ENCODE data around the gene MSH5. TPM values are rescaled to one million over a fixed set of nuclear protein-coding genes. Genes with fewer than 3 reads are reported as not detected.
"Not testable (repeated sequence)": the region's sequence is repeated elsewhere in the genome, so short reads cannot be mapped to it uniquely, and the experiment has no call there.

The MSH5 gene
- total RNA-seq, 1 experiment from 2014 or later: 156 TPM

- Mint-ChIP-seq H3K9me3 (ENCODE audit: low read depth, unreplicated experiment) (no peaks in the 10 kb centered on the region), H3K4me3 (ENCODE audit: low read depth, unreplicated experiment) (no peak overlapping the region), H3K27me3 (ENCODE audit: unreplicated experiment) (peaks cover 12% of the 10 kb centered on the region), H3K27ac (ENCODE audit: unreplicated experiment) (no peak overlapping the region), H3K4me1 (ENCODE audit: low read depth, unreplicated experiment) (peaks cover 28% of the 10 kb centered on the region), H3K36me3 (ENCODE audit: insufficient read depth, unreplicated experiment) (peaks cover 7% of the 10 kb centered on the region)
- intact Hi-C loops (cut with micrococcal nuclease; ENCODE audit: unreplicated experiment): no loop called here
- no TSS peak for BruUV-seq (replicated peaks)
- TF ChIP-seq CTCF (IDR thresholded peaks at IDR 0.05; ENCODE audit: unreplicated experiment): no peak
- CTCF ChIA-PET: interaction anchor here (0.7 kb wide), 1 partner anchor 9 kb away, joined by 10 read pairs; no protein-coding TSS in a partner anchor
- DNase-seq: no peak
These were observed 31.6 kb upstream of the MSH5 start for GRCh38 chr6:31708224-31708623.

- H3K9me3 Mint-ChIP-seq (ENCODE audit: low read depth, unreplicated experiment); H3K36me3 Mint-ChIP-seq (ENCODE audit: insufficient read depth, unreplicated experiment); H3K27ac Mint-ChIP-seq (ENCODE audit: unreplicated experiment); H3K4me3 Mint-ChIP-seq (ENCODE audit: low read depth, unreplicated experiment); CTCF ChIA-PET; intact Hi-C loops (cut with micrococcal nuclease; ENCODE audit: unreplicated experiment); DNase-seq; BruUV-seq (replicated peaks): not testable (repeated sequence)
- Mint-ChIP-seq H3K27me3 (ENCODE audit: unreplicated experiment) (peaks cover 21% of the 10 kb centered on the region), H3K4me1 (ENCODE audit: low read depth, unreplicated experiment) (peaks cover 23% of the 10 kb centered on the region)
These were observed 30.6 kb upstream of the MSH5 start for GRCh38 chr6:31709157-31709556.

- H3K27ac Mint-ChIP-seq (ENCODE audit: unreplicated experiment): no peak overlapping the region
- BruUV-seq (replicated peaks): no TSS peak
- peaks cover 3% of the 10 kb centered on the region for H3K36me3 Mint-ChIP-seq (ENCODE audit: insufficient read depth, unreplicated experiment)
- no peak overlapping the region for H3K4me3 Mint-ChIP-seq (ENCODE audit: low read depth, unreplicated experiment)
- no peak for TF ChIP-seq CTCF (IDR thresholded peaks at IDR 0.05; ENCODE audit: unreplicated experiment)
- intact Hi-C loops (cut with micrococcal nuclease; ENCODE audit: unreplicated experiment): no loop called here
- no peaks in the 10 kb centered on the region for H3K9me3 Mint-ChIP-seq (ENCODE audit: low read depth, unreplicated experiment)
- DNase-seq: no peak
- H3K27me3 Mint-ChIP-seq (ENCODE audit: unreplicated experiment): peaks cover 26% of the 10 kb centered on the region
- peaks cover 23% of the 10 kb centered on the region for H3K4me1 Mint-ChIP-seq (ENCODE audit: low read depth, unreplicated experiment)
- CTCF ChIA-PET: interaction anchor here (0.6 to 2.2 kb wide), 4 partner anchors 19 to 125 kb away, joined by 3 to 6 read pairs (median 4); no protein-coding TSS in a partner anchor
These were observed 29.1 kb upstream of the MSH5 start for GRCh38 chr6:31710523-31711219.

- Mint-ChIP-seq H3K9me3 (ENCODE audit: low read depth, unreplicated experiment) (no peaks in the 10 kb centered on the region), H3K4me3 (ENCODE audit: low read depth, unreplicated experiment) (no peak overlapping the region), H3K27me3 (ENCODE audit: unreplicated experiment) (peaks cover 26% of the 10 kb centered on the region), H3K36me3 (ENCODE audit: insufficient read depth, unreplicated experiment) (peaks cover 3% of the 10 kb centered on the region), H3K27ac (ENCODE audit: unreplicated experiment) (no peak overlapping the region), H3K4me1 (ENCODE audit: low read depth, unreplicated experiment) (peaks cover 23% of the 10 kb centered on the region)
- intact Hi-C loops (cut with micrococcal nuclease; ENCODE audit: unreplicated experiment): no loop called here
- BruUV-seq (replicated peaks): no TSS peak
- no peak for TF ChIP-seq CTCF (IDR thresholded peaks at IDR 0.05; ENCODE audit: unreplicated experiment)
- CTCF ChIA-PET: interaction anchor here (0.6 to 2.2 kb wide), 5 partner anchors 8 to 804 kb away, joined by 3 to 6 read pairs (median 4); partner anchors contain the start of gene ABHD16A
- DNase-seq: no peak
These were observed 28.6 kb upstream of the MSH5 start for GRCh38 chr6:31711233-31711632.

GRCh38 chr6:31712296-31712695 is 27.5 kb upstream of the MSH5 start:
- DNase-seq: peak; percentile 71
- Mint-ChIP-seq H3K9me3 (ENCODE audit: low read depth, unreplicated experiment) (no peaks in the 10 kb centered on the region), H3K27me3 (ENCODE audit: unreplicated experiment) (peaks cover 26% of the 10 kb centered on the region), H3K4me1 (ENCODE audit: low read depth, unreplicated experiment) (peaks cover 25% of the 10 kb centered on the region), H3K27ac (ENCODE audit: unreplicated experiment) (no peak overlapping the region), H3K36me3 (ENCODE audit: insufficient read depth, unreplicated experiment) (peaks cover 3% of the 10 kb centered on the region), H3K4me3 (ENCODE audit: low read depth, unreplicated experiment) (no peak overlapping the region)
- CTCF ChIA-PET: interaction anchor here (0.5 to 2.2 kb wide), 9 partner anchors 9 to 124 kb away, joined by 3 to 20 read pairs (median 4); partner anchors contain the start of genes ABHD16A, MSH5 and VWA7
- peak; percentile 54 for TF ChIP-seq CTCF (IDR thresholded peaks at IDR 0.05; ENCODE audit: unreplicated experiment)
- no TSS peak for BruUV-seq (replicated peaks)
- intact Hi-C loops (cut with micrococcal nuclease; ENCODE audit: unreplicated experiment): no loop called here

All from Calu3 (cell line).